ENCODE results near the gene WDFY3.

DNA sequence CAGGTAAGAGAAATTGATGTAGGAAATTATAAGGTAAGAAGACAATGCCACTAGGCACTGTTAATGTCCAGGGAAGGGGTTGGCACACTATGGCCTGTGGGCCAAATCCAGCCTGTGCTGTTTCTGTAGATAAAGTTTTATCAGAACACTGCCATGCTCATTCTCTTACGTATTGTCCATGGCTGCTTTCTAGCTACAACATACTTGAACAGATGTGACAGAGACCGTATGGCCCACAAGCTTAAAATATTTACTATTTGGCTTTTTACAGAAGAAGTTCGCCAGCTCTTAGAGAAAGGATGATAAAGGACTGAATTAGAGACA lies 215.6 kb downstream of the WDFY3 start:
- TF ChIP-seq, protein P1, sequence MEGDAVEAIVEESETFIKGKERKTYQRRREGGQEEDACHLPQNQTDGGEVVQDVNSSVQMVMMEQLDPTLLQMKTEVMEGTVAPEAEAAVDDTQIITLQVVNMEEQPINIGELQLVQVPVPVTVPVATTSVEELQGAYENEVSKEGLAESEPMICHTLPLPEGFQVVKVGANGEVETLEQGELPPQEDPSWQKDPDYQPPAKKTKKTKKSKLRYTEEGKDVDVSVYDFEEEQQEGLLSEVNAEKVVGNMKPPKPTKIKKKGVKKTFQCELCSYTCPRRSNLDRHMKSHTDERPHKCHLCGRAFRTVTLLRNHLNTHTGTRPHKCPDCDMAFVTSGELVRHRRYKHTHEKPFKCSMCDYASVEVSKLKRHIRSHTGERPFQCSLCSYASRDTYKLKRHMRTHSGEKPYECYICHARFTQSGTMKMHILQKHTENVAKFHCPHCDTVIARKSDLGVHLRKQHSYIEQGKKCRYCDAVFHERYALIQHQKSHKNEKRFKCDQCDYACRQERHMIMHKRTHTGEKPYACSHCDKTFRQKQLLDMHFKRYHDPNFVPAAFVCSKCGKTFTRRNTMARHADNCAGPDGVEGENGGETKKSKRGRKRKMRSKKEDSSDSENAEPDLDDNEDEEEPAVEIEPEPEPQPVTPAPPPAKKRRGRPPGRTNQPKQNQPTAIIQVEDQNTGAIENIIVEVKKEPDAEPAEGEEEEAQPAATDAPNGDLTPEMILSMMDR (IDR thresholded peaks at IDR 0.05), result no peak
- TF ChIP-seq USF1 (IDR thresholded peaks at IDR 0.05; ENCODE audit: borderline replicate concordance, low read depth) (no peak), USF2 (IDR thresholded peaks at IDR 0.05; ENCODE audit: borderline replicate concordance, low read depth, low read length) (no peak), GABPA (IDR thresholded peaks at IDR 0.05; ENCODE audit: low read depth) (no peak), EP300 (IDR thresholded peaks at IDR 0.05; ENCODE audit: borderline replicate concordance in 1 of 2, low read depth in 1 of 2, low read length in 1 of 2) (no peak), RAD21 (IDR thresholded peaks at IDR 0.05; ENCODE audit: low read length) (no peak), MXI1 (IDR thresholded peaks at IDR 0.05; ENCODE audit: low read depth, low read length) (peak; percentile 8; the same call in 1 of the 2 replicates), MEF2A (IDR thresholded peaks at IDR 0.05; ENCODE audit: borderline replicate concordance, low read depth) (no peak), TAF1 (IDR thresholded peaks at IDR 0.05; ENCODE audit: borderline replicate concordance, low read depth, low read length) (no peak)
- TF ChIP-seq, protein P2, sequence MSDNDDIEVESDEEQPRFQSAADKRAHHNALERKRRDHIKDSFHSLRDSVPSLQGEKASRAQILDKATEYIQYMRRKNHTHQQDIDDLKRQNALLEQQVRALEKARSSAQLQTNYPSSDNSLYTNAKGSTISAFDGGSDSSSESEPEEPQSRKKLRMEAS (IDR thresholded peaks at IDR 0.05; ENCODE audit: low read depth), result no peak

Measured in SK-N-SH (cell line).